Measurements from ENCODE around the gene DCP1A.
A peak's percentile ranks its signal among the peaks of the same experiment; 100 is the strongest.
"Not testable (repeated sequence)": the region's sequence is repeated elsewhere in the genome, so short reads cannot be mapped to it uniquely, and the experiment has no call there.

Gene DCP1A

GRCh38 chr3:53347261-53348064 is at the start of gene DCP1A:
DCP1A (minus strand) TSS chr3:53347543; CDS start chr3:53347517, 26 bp downstream.
- DNase-seq, result peak; percentile 85

DNA sequence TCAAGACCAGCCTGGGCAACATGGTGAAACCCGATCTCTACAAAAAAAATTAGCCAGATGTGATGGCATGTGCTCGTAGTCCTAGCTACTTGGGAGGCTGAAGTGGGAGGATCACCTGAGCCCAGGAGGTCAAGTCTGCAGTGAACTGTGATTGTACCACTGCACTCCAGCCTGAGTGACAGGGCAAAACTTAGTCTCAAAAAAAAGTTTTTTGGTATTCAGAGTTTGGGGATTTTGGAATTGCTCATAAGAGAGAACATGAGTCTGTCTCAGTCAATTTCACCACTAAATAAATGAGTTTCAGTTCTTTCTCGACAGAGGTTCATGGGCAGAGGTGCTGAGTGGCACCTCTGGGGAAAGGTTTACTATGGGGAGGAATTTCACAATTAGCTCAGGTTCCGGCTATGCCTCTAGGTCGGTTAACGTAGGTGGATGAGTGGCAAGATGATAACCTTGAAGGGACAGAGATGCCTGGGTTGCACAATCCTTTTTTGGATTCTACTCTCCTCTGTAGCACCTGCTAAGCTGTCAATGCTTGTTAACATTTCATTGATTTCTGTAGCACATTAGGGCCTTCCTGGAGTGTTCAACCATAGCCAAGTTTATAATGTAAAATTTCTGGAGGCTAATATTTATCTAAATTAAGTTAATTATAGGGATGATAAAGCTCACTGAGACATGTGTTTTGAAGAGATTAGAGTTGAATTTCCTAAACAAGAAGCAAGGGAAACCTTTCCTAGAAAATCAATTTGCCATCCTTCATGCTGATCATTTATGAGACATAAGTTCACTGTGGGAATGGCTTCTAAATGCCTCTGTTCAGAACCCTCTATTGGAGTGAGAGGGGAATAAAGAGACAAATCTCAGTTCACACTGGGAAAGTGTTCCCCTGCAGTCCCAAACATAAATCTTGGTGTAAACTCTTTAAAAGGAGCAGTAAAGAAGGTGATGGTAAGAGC is 37.4 kb upstream of the DCP1A start:
- no peak for DNase-seq

- DNase-seq, result no peak
Observed at GRCh38 chr3:53382106-53382505, 34.8 kb upstream of the DCP1A start.

- DNase-seq, result no peak
Observed at GRCh38 chr3:53380306-53380705, 33.0 kb upstream of the DCP1A start.

GRCh38 chr3:53379898-53380297 is 32.6 kb upstream of the DCP1A start:
- no peak for DNase-seq

DNA sequence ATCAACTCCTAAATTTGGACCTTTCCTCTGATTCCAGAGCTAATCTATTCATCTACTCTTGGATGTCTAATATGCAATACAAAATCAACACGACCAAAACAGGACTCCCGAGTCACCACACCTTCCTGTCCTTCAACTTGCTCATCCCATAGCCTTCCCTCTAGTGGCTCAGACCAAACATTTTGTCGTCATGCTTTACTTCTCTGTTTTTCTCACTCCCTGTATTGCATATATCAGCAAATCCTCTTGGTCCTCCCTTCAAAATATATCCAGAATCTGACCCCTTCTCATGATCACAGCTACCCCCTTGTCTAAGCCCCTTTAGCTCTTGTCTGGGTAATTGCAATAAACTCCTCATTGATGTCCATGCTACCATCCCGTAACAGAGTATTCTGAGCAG is 30.5 kb upstream of the DCP1A start:
- no peak for DNase-seq

- no peak for DNase-seq
Observed at GRCh38 chr3:53376679-53377078, 29.3 kb upstream of the DCP1A start.

DNA sequence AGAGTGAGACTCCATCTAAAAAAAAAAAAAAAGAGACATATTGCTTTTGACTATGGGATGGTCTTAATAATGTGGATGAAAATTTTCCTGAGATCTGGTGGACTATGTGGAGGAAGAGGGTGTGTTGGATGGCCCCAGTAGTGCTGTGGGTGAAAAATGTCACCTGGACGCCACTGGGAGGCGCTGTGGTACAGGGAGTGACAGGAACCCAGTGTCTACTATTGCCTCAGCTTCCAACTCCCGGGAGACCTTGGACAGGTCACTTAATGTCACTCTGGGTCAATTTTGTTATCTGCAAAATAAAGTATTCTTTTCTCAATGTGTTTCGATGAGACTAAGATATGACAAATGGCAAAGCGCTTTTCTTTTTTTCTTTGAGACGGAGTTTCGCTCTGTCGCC is 27.7 kb upstream of the DCP1A start:
- peak; percentile 5 for DNase-seq

DNA sequence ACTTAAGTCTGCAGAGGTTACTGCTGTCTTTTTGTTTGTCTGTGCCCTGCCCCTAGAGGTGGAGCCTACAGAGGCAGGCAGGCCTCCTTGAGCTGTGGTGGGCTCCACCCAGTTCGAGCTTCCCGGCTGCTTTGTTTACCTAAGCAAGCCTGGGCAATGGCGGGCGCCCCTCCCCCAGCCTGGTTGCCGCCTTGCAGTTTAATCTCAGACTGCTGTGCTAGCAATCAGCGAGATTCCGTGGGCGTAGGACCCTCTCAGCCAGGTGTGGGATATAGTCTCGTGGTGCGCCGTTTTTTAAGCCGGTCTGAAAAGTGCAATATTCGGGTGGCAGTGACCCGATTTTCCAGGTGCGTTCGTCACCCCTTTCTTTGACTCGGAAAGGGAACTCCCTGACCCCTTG is 23.4 kb upstream of the DCP1A start:
- DNase-seq, result not testable (repeated sequence)

DNA sequence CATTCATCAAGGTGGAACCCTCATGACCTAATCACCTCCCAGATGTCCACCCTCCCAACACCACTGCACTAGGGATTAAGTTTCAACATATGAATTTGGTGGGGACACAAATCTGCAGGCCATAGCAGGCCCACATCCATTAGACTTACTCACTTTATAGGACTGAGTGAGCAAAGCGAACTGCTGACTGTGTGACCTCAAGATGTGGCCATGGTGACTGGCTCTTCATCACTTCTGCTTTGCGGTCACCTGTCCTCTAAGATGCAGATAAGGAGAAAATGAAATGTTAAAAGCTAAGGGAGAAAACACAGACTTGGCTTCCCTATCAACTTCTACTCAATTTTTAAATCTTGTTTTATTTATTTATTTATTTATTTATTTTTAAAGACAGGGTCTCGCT is 14.5 kb upstream of the DCP1A start:
- no peak for DNase-seq

- no peak for DNase-seq
Observed at GRCh38 chr3:53357458-53357857, 10.1 kb upstream of the DCP1A start.

DNA sequence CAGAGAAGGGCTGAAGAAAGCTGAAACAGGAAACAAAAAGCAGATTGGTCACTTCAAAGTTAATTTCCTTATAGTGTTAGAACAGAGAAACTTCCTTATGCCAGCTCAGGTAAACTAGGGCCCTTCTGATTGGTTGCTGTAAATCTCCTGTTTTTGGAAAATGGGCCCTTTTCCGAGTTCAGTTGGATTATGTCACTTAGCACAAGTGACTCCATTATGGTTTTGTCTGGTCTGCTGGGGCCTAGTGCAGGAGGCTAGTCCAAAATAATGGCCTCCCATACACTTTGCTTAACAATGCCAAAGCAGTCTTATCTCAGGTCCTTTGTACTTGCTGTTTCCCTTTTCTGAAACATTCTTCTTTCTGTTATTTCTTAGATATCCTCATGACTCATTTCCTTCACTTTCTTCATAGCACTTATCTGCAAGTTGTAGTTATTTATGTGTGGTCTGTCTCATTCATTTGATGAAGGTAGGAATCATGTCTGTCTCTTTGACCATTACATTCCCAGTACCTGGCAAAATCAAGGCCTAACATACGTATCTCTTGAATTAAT is 7.7 kb upstream of the DCP1A start:
- DNase-seq, result no peak

GRCh38 chr3:53353202-53353601 is 5.9 kb upstream of the DCP1A start:
- DNase-seq, result no peak

DNA sequence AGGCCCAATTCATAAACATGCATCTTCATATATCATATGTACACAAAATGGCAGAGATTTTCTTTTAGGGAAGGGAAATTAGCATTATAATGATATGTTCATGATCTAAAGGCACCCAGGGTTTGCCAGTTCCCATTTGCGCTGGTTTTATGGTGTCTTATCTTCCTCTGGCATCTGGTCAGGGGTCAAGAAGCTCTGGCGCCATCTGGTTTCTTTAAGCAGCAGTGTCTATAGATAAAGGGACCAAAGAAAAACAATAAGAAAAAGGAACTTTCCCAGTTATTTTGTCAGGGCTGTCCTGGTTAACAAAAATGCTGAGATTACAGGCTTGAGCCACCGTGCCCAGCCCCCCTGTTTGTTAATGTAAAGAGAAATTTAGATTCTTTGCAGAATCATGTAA is 3.3 kb upstream of the DCP1A start:
- no peak for DNase-seq

- not testable (repeated sequence) for DNase-seq
Observed at GRCh38 chr3:53348118-53348517, 775 bp upstream of the DCP1A start.

DNA sequence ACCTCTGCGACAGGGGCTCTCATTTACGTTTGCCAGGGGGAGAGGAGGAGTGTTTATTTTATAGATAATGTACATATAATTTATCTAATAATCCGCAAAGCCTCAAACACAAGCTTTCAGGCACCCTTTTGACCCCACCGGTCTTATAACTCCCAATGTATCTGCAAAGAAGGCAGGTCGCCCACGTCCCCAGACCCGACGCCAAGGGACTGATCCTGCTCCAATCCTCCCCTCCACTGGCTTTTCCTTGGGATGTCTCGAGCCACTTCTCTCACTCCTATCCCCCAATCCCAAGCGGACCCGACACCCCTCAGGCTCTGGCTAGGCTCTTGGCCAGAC is 452 bp downstream of the DCP1A start:
- DNase-seq, result no peak

DNA sequence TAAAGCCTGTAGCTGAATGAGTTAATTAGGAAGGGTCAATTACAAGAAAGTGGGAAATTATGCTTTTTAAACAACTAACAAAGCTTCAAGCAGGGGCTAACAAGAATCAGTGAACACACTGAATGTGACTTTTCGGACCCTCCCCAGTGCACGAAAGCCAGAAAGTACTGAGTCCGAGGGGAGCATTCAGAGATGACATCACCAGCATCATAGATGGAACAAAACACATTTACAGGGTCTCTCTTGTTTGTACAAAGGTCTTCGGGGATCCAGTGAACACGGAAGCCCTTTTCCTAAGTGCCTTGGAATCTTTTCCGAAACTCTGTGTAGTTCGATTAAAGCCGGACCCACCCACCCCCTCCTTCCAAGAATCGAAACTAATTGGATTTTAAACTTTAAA is 829 bp downstream of the DCP1A start:
- DNase-seq, result no peak

DNA sequence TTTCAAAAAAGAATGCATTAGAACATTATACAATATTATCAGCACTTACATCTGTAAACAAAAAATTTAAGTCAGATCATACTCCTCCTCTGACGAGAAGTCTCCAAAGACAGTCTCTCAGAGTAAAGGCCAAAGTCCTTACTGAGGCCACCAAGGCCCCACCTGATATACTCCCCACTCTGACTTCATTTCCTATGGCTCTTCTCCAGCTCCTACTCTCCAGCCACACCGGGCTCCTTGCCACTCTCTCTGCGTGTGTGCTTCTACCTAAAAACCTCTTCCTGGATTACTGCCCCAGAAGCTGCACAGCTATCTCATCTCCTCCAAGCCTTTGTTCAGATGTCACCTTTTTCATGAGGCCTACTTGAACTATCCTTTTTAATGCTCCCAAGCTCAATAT is 5.0 kb downstream of the DCP1A start:
- no peak for DNase-seq

- DNase-seq, result no peak
Observed at GRCh38 chr3:53337167-53337940, 10.0 kb downstream of the DCP1A start.

DNA sequence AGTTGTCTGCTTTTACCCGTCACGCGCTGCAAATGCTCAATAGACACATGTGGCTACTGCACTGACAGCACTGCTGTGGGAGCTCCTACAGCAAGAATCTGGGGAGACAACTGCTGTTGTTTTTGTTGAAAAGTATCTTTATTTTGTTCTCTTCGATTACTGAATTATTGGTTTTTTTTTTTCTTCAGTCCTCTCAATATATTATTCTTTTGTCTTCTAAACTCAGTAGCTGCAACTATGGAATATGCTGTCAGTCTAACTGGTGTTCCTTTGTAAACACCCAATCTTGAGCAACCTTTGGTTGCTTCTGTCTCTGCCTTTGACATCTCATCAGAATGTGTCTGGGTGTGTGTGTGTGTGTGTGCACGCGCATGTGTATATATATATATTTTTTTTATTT is 12.6 kb downstream of the DCP1A start:
- DNase-seq, result no peak

DNA sequence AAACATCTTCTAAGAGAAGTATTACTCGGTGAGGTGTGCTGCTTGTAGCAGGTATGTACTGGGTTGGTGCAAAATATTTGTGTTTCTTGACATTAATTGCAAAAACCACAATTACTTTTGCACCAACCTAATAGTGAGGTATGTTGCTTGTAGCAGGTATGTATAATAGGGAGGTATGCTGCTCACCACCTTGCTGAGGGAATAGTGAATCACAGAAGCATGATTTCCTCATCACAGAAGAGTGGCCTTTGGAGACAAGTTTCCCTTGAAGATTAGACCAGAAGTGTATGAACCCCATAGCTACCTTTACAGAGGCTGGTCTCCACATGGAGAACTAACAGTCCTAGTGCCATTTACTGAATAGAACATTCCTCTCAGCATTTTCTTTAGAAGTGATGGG is 15.5 kb downstream of the DCP1A start:
- no peak for DNase-seq

DNA sequence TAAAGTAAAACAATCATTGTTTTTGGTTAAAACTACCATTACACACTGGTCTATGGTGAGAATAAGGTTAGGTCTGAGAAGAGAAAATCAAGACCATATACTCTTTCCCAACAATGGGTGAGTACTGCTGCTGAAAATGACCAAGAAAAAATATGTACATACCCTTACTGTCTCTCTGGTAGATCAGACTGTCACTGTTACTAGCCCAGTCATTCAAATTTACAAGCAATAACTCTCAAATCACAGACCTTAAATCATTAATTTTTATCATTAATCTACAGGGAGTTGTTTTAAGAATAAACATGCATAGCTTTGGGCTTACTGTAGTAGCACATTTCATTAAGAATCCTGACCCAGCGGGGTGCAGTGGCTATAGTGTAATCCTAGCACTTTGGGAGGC is 17.4 kb downstream of the DCP1A start:
- DNase-seq, result no peak

- DNase-seq, result no peak
Observed at GRCh38 chr3:53328746-53329145, 18.6 kb downstream of the DCP1A start.

Measured in NCI-H774 (cell line).